ENCODE results near the gene ZRANB2.

DNA sequence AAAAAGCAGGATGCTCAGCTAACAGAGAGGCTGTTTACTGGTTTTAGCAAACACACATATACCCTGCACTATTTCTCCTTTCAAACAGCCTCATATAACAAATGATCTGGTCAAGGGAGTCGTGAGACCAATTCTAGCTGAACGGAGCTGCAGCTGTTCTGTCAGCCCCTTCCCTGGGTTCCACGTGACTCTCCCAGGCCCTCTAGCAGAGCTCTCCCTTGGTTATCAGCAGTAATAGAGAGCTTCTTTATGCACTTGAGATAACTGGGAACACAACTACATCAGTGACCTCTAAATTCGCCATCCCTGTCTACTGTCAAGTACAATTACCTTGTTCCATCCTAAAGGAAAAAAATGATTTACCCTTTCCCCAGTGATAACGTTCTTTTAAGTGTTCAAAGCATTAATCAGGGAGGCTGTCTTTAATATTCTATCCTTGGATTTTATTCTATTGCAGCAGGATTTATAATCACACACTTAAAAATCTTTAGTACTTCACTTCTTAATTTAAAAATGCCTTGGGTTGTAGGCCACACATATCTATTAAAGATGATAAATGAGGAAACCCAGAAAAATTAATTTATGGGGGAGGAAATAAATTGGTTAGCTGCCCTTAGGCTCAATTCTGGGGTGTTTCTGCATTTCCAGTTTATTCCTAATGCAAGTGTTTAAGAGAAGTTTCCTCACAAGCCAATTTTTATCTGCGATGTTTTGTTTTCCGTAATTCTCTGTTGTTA, 61.4 kb downstream of the ZRANB2 start:
- TF ChIP-seq, protein P1, sequence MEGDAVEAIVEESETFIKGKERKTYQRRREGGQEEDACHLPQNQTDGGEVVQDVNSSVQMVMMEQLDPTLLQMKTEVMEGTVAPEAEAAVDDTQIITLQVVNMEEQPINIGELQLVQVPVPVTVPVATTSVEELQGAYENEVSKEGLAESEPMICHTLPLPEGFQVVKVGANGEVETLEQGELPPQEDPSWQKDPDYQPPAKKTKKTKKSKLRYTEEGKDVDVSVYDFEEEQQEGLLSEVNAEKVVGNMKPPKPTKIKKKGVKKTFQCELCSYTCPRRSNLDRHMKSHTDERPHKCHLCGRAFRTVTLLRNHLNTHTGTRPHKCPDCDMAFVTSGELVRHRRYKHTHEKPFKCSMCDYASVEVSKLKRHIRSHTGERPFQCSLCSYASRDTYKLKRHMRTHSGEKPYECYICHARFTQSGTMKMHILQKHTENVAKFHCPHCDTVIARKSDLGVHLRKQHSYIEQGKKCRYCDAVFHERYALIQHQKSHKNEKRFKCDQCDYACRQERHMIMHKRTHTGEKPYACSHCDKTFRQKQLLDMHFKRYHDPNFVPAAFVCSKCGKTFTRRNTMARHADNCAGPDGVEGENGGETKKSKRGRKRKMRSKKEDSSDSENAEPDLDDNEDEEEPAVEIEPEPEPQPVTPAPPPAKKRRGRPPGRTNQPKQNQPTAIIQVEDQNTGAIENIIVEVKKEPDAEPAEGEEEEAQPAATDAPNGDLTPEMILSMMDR (IDR thresholded peaks at IDR 0.05; ENCODE audit: borderline replicate concordance, extremely low read depth, low read length, poor library complexity, severe bottlenecking), result no peak
- no peak for TF ChIP-seq EZH2 (IDR thresholded peaks at IDR 0.05; ENCODE audit: borderline replicate concordance, low read depth, low read length, severe bottlenecking)
